Measurements from ENCODE around the gene USP16. TPM values are rescaled to one million over a fixed set of nuclear protein-coding genes. Genes with fewer than 3 reads are reported as not detected.
A peak's percentile ranks its signal among the peaks of the same experiment; 100 is the strongest.

Gene USP16
- total and polyA plus RNA-seq, 2 of the 13 experiments (the other 11 are each of a cell fraction or from before 2014, with no cell fraction given), result 16.5 to 46.9 TPM

GRCh38 chr21:28992526-28993292 lies 31.8 kb upstream of the USP16 start, which contains the start of gene LTN1 (continued):
- no peak for TF ChIP-seq HMGA1 (CRISPR knock-in tag; conservative IDR thresholded peaks at IDR 0.05)
- TF ChIP-seq JUN (CRISPR knock-in tag; IDR thresholded peaks at IDR 0.05), result peak; percentile 78; the same call in 1 of the 2 replicates
- TF ChIP-seq FOXA3 (CRISPR knock-in tag; IDR thresholded peaks at IDR 0.05), result peak; percentile 30; the same call in 1 of the 2 replicates
- TF ChIP-seq, protein P1, sequence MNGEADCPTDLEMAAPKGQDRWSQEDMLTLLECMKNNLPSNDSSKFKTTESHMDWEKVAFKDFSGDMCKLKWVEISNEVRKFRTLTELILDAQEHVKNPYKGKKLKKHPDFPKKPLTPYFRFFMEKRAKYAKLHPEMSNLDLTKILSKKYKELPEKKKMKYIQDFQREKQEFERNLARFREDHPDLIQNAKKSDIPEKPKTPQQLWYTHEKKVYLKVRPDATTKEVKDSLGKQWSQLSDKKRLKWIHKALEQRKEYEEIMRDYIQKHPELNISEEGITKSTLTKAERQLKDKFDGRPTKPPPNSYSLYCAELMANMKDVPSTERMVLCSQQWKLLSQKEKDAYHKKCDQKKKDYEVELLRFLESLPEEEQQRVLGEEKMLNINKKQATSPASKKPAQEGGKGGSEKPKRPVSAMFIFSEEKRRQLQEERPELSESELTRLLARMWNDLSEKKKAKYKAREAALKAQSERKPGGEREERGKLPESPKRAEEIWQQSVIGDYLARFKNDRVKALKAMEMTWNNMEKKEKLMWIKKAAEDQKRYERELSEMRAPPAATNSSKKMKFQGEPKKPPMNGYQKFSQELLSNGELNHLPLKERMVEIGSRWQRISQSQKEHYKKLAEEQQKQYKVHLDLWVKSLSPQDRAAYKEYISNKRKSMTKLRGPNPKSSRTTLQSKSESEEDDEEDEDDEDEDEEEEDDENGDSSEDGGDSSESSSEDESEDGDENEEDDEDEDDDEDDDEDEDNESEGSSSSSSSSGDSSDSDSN (CRISPR knock-in tag; IDR thresholded peaks at IDR 0.05), result peak; percentile 73
- TF ChIP-seq TCF7L2 (IDR thresholded peaks at IDR 0.05; ENCODE audit: low read depth, low read length), result no peak
- TF ChIP-seq ZNF34 (CRISPR knock-in tag; IDR thresholded peaks at IDR 0.05; ENCODE audit: borderline replicate concordance), result no peak
- peak; percentile 55 for TF ChIP-seq HNF4A (CRISPR knock-in tag; IDR thresholded peaks at IDR 0.05)
- no peak for TF ChIP-seq MED8 (CRISPR knock-in tag; IDR thresholded peaks at IDR 0.05; ENCODE audit: insufficient replicate concordance)
- no peak for TF ChIP-seq ZNF136 (CRISPR knock-in tag; IDR thresholded peaks at IDR 0.05; ENCODE audit: low read depth)
- TF ChIP-seq HOXA5 (CRISPR knock-in tag; IDR thresholded peaks at IDR 0.05), result 0 out of 2 replicates have a peak, but pooled peaks have one; percentile 27
- peak; percentile 52; the same call in 1 of the 2 replicates for TF ChIP-seq MTF2 (CRISPR knock-in tag; IDR thresholded peaks at IDR 0.05; ENCODE audit: borderline replicate concordance)
- TF ChIP-seq RNF219 (CRISPR knock-in tag; IDR thresholded peaks at IDR 0.05), result no peak; the same call in 1 of the 2 replicates
- TF ChIP-seq ZNF3 (CRISPR knock-in tag; IDR thresholded peaks at IDR 0.05), result no peak
- TF ChIP-seq SALL2 (CRISPR knock-in tag; IDR thresholded peaks at IDR 0.05), result peak; percentile 82; the same call in 1 of the 2 replicates
- TF ChIP-seq SIN3B (IDR thresholded peaks at IDR 0.05; ENCODE audit: low read length), result peak; percentile 88
- TF ChIP-seq PHF8 (CRISPR knock-in tag; IDR thresholded peaks at IDR 0.05), result peak; percentile 76
- TF ChIP-seq PLRG1 (conservative IDR thresholded peaks at IDR 0.05), result no peak
- TF ChIP-seq ZNF101 (CRISPR knock-in tag; IDR thresholded peaks at IDR 0.05; ENCODE audit: borderline replicate concordance, low read depth), result no peak
- 0 out of 2 replicates have a peak, but pooled peaks have one; percentile 53 for TF ChIP-seq STAT6 (CRISPR knock-in tag; IDR thresholded peaks at IDR 0.05; ENCODE audit: borderline replicate concordance)

All from HepG2 (cell line).